ENCODE data around the gene DCP1A. TPM values are rescaled to one million over a fixed set of nuclear protein-coding genes. Genes with fewer than 3 reads are reported as not detected.

The DCP1A gene
- total RNA-seq, 4 donors from 2014 or later = 20.3 to 23.4 (median 22.5) TPM

- WGBS, 2 donors = 35 to 36% methylated on average over 4 of the region's 4 CpGs
- H3K36me3 ChIP-seq = peaks cover 0 to 55% (median 7%) of the 10 kb centered on the region in 3 donors
- H3K4me3 ChIP-seq = peak overlapping the region in 1 of 4 donors; percentile 14
- no peaks in the 10 kb centered on the region for H3K9me3 ChIP-seq
- H3K27me3 ChIP-seq = no peaks in the 10 kb centered on the region
- DNase-seq (ENCODE audit: low spot score in 2 of 2) = no peak
- H3K27ac ChIP-seq = peak overlapping the region; percentile 48 to 86 (median 71)
- H3K4me1 ChIP-seq = peaks cover 0 to 35% (median 13%) of the 10 kb centered on the region in 4 donors
- TF ChIP-seq POLR2A (IDR thresholded peaks at IDR 0.05) (no peak), EP300 (IDR thresholded peaks at IDR 0.05) (peak in 1 of 2 donors; percentile 27)
- TF ChIP-seq, protein P1, sequence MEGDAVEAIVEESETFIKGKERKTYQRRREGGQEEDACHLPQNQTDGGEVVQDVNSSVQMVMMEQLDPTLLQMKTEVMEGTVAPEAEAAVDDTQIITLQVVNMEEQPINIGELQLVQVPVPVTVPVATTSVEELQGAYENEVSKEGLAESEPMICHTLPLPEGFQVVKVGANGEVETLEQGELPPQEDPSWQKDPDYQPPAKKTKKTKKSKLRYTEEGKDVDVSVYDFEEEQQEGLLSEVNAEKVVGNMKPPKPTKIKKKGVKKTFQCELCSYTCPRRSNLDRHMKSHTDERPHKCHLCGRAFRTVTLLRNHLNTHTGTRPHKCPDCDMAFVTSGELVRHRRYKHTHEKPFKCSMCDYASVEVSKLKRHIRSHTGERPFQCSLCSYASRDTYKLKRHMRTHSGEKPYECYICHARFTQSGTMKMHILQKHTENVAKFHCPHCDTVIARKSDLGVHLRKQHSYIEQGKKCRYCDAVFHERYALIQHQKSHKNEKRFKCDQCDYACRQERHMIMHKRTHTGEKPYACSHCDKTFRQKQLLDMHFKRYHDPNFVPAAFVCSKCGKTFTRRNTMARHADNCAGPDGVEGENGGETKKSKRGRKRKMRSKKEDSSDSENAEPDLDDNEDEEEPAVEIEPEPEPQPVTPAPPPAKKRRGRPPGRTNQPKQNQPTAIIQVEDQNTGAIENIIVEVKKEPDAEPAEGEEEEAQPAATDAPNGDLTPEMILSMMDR (IDR thresholded peaks at IDR 0.05) = no peak
Measured at GRCh38 chr3:53287131-53287629, 60.2 kb downstream of the DCP1A start.

- H3K27me3 ChIP-seq = no peaks in the 10 kb centered on the region
- TF ChIP-seq, protein P1 (IDR thresholded peaks at IDR 0.05) = no peak
- TF ChIP-seq EP300 (IDR thresholded peaks at IDR 0.05) = no peak
- TF ChIP-seq POLR2A (IDR thresholded peaks at IDR 0.05) = no peak
- peaks cover 0 to 50% (median 2%) of the 10 kb centered on the region in 3 donors for H3K36me3 ChIP-seq
Measured at GRCh38 chr3:53286727-53287126, 60.6 kb downstream of the DCP1A start.

DNA sequence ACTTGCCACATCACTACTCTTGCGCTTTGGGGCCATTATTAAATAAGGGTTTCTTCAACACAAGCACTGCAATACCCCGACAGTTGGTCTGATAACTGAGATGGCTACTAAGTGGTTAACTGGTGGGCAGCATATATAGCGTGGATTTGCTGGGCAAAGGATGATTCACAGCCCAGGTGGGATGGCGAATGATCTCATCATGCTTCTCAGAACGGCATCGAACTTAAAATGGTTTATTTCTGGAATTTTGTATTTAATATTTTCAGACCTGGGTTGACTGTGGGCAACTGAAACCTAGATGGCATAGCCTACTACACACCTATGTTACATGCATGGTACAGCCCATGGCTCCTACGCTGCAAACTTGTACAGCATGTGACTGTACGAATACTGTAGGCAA is 64.8 kb downstream of the DCP1A start:
- H3K27me3 ChIP-seq = no peaks in the 10 kb centered on the region
- no peaks in the 10 kb centered on the region for H3K9me3 ChIP-seq
- H3K4me3 ChIP-seq = no peak overlapping the region
- 83 to 90% methylated on average over 8 of the region's 8 CpGs for WGBS, 2 donors
- DNase-seq (ENCODE audit: low spot score in 2 of 2) = no peak
- TF ChIP-seq EP300 (IDR thresholded peaks at IDR 0.05) = no peak
- peak overlapping the region in 1 of 4 donors; percentile 18 for H3K27ac ChIP-seq
- H3K4me1 ChIP-seq = peaks cover 0 to 30% (median 9%) of the 10 kb centered on the region in 4 donors
- peaks cover 0 to 15% (median 0%) of the 10 kb centered on the region in 3 donors for H3K36me3 ChIP-seq

More at GRCh38 chr3:53286727-53287126, 60.6 kb downstream of the DCP1A start:
- Histone ChIP-seq H3K27ac (peak overlapping the region; percentile 48 to 86 (median 71)), H3K9me3 (no peaks in the 10 kb centered on the region), H3K4me3 (peak overlapping the region in 2 of 4 donors; percentile 7 to 14), H3K4me1 (peaks cover 0 to 35% (median 13%) of the 10 kb centered on the region in 4 donors)
- WGBS, 2 donors = 41 to 54% methylated on average over 1 of the region's 1 CpG
- DNase-seq (ENCODE audit: low spot score in 2 of 2) = no peak

GRCh38 chr3:53278667-53279066 is 68.7 kb downstream of the DCP1A start:
- no peak for DNase-seq (ENCODE audit: low spot score in 2 of 2)
- 67 to 77% methylated on average over 4 of the region's 4 CpGs for WGBS, 2 donors
- no peak for TF ChIP-seq POLR2A (IDR thresholded peaks at IDR 0.05)
- TF ChIP-seq, protein P1 (IDR thresholded peaks at IDR 0.05) = no peak
- TF ChIP-seq EP300 (IDR thresholded peaks at IDR 0.05) = no peak
- Histone ChIP-seq H3K27ac (no peak overlapping the region), H3K9me3 (no peaks in the 10 kb centered on the region), H3K4me3 (no peak overlapping the region), H3K4me1 (no peaks in the 10 kb centered on the region), H3K36me3 (no peaks in the 10 kb centered on the region), H3K27me3 (no peaks in the 10 kb centered on the region)

DNA sequence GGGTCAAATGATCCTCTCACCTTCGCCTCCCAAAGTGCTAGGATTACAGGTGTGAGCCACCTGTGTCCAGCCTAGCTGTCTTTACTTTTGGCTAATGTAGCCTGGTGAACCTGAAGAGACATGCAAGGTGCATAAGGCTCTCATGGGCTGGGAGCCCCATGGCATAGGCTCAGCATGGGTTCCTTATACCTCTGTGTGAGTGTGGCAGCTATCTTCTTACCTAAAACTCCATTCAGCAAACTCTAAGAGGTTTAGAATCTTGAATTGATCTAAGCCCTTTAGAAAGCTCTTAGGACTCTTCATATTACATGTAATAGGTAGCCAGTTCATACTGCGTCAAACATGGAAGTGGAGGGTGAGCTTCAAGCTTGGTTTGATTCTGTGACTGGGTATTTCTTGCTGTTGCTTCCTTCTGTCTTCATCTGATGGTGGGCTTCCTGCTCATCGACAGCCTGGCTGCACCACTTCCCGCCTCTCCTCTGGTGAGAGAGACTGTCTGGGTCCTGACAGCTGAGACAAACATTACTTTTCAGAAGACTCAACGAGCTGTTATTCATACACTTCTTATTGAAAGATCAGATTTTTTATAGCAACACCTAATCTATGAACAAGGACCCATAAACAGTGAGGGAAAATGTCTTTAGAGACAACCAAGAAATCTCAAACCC is 72.3 kb downstream of the DCP1A start:
- Histone ChIP-seq H3K36me3 (no peaks in the 10 kb centered on the region), H3K27me3 (no peaks in the 10 kb centered on the region), H3K4me3 (no peak overlapping the region), H3K27ac (no peak overlapping the region), H3K9me3 (no peaks in the 10 kb centered on the region), H3K4me1 (peaks cover 0 to 9% (median 8%) of the 10 kb centered on the region in 4 donors)
- WGBS, 2 donors = 63 to 67% methylated on average over 5 of the region's 5 CpGs
- DNase-seq (ENCODE audit: low spot score in 2 of 2) = no peak
- no peak for TF ChIP-seq POLR2A (IDR thresholded peaks at IDR 0.05)
- TF ChIP-seq, protein P1 (IDR thresholded peaks at IDR 0.05) = no peak
- no peak for TF ChIP-seq EP300 (IDR thresholded peaks at IDR 0.05)

Measured in tibial nerve (tissue), 4 donors.